DLD1 (cell line): ENCODE results near the gene KIAA0513.

ENCODE experiments used
- in situ Hi-C: cut with HindIII; loops from 2 replicates; pipeline ENCODE4 v1.10.0; 2017; ENCODE audit warnings: low sequenced_read_pairs

KIAA0513 gene

DNA sequence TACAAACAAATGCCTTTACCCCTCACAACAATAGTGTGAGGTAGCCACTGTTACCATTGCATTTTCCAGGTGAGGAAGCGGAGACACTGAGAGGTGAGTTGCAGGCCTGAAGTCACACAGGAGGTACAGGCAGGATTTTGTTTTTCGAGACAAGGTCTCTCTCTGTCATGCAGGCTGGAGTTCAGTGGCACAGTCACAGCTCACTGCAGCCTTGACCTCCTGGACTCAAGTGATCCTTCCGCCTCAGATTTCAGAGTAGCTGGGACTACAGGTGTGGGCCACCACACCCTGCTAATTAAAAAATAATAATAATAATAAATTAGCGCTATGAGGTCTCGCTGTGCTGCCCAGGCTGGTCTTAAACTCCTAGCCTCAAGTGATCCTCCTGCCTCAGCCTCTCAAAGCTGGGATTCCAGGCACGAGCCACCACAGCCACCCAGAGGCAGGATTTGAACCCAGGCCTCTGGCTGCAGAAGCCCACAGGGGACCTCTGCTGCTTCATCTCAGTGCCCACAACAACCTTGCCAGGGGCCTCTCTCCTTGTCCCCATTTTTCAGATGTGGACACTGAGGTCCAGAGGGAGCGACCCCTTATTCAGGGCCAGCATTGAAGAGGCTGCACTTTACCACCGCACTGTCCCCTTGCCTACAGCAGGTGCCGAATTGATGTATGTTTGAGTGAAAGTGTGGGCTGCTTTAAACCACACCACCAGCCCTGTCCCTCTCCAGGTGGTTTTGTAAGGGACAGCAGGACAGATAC is 100.7 kb downstream of the KIAA0513 start:
- in situ Hi-C loops = no loop called here

DNA sequence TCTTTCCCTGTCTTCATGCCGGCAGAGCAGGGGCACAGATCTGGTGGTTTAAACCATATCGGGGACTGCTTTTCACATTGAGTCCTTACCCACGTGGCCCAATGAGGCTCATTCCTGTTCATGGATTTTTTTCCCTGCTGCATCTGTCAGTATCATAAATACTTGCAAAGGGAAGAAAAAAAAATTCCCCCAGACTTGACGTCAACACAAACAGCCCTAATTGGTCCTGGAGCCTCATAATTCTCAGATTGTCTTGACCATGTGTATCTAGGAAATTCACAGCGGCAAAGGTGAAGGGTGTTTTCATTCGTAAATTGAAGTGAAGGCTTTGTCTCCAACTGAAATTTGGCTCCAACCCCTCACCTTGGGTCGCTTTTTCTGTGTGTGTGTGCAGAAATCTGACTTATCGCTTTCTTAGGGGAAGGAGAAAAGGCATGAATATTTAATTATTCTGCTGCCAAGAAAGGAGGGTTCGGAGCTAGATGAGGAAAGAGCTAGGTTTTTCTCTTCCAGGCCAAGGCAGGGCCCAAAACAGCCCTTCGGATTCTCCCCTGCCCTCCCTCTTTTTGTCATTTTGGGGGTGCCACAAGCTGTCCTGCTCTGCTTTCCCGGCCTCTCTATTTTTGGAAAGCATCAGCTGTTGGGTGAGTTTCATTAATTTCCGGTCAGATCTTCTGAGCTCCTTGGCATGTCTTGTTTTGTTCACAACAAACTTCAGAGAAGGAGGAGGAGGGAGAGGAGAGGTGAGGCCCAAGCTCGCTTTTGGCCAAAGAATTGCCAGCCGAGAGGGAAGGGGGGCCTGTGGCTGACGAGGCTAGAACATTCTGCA is 102.5 kb downstream of the KIAA0513 start:
- in situ Hi-C loops = no loop called here

DNA sequence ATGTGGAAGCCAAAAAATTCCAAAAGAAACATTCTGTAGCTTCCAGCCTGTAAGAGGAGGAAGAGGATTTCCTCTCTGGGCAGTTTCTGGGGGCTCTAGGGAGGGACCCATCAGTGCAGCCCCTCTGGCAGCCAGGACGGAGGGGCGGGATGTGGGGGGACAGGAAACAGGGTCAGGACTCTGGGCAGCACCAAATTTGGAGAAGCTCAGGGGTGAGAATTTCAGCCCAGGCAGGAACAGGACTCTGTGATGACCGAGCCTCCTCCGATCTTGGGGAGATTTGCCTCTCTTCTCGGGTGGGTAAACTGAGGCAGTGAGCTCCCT is 103.1 kb downstream of the KIAA0513 start:
- in situ Hi-C loops = no loop called here

DNA sequence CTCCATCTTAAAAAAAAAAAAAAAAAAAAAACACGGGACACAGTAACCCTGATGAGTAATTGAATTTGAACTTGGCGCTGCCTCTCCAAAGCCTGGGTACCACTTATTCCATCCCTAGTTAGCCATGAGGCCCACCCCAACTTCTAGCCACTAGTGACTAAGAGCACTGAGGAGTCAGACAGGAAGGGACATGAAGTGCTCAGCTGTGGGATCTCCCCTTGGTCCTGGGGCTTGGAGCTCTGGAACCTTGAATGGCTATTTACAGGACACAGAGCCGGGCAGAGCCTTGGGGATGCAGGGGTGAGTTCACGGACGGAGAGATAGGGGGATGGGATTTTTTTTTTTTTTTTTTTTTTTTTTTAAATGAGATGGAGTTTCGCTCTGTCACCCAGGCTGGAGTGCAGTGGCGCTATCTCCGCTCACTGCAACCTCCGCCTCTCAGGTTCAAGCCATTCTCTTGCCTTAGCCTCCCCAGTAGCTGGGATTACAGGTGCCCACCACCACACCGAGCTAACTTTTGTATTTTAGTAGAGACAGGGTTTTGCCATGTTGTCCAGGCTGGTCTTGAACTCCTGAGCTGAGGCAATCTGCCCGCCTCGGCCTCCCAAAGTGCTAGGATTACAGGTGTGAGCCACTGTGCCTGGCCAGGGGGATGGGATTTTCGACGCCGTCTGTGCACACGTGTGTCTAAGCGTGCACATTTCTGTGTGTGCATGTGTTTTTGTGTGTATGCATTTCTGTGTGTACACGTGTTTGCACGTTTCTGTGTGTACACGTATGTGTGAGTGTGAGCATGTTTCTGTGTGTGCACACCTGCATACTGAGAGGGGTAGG is 105.1 kb downstream of the KIAA0513 start:
- in situ Hi-C loops = no loop called here

DNA sequence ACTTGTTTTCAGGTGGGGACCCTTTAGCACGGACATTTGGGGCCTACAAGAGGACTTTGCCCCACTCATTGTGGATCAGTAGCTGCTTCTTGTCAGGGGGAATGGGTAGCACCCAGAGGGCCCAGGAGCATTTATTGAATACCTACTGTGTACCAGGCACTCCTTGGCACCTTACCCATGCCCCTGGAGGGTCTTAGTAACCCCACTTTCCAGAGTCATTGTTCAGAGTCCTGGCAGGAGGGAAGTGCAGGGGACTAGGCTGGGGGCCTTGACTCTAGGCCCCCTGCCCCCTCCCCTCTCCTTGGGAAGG is 105.7 kb downstream of the KIAA0513 start:
- in situ Hi-C loops = no loop called here

DNA sequence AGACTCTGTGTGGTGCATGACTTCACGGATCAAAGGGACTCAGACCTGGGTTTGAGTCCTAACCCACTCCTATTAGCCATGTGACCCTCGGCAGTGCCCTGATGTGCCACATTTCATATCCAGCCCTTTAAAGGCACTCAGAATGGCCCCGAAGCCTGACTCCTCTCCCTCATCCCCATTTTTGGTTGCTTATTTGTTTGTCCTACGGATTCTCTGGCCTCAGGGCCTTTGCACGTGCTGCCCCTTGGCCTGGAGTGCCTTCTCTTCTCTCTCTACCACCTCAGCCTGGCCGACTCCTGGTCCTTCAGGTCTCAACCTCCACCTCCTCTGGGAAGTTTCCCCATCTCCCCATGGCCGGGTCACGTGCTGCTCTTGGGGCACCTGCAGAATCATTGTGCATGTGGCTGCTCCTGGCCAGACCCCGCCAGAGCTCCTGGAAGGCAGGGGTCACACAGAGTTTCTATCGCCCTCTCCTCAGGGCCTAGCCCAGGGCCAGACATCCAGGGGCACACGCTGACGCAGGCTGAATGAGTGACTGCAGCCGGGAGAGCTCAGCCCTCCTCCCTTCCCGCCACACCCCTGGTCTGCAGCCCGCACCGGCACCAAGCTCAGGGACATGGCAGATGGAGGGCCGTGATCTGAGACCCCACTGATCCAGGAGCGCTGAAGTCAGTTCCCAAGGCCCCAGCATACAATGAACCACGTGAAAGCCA is 106.6 kb downstream of the KIAA0513 start:
- in situ Hi-C loops = no loop called here

DNA sequence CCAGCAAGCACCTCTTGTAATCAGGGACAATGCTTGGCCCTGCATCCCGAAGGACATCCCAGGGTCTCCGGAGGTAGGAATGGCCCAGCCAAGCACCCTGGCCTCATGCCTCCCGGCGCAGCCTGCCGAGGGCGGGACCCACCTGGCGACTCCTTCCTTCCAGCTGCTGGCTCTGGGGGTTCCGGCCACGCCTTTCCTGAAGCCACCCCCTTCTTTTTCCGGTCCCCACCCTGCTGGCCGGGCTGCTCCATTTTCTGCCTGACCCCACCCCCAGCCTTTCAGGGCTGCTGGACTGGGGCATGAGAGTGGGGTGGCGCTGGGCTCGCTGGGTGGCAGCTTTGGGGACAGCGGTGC is 107.2 kb downstream of the KIAA0513 start:
- in situ Hi-C loops = no loop called here

DNA sequence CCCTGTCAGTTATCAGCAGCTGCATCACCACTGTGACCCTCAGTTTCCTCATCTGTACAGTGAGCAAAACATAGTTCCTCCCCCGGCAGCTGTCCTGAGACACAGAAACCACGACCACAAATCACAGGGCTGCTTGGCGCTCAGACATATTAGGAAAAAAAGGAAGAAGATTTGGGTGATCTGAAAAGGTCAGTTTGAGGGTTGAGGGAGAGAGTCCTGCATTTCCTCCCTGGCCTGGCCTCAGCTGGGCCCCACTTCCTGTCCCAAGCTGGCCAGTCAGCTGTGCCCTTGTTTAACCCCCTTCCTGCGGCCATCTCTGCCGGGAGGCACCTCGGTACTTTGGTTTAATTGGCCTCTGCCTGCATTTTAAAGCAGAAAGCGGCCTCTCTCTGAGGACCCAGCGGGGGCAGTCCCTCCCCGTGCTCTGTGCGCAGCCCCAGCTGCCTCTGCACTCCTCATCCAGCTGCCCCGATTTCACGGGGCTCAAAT is 108.7 kb downstream of the KIAA0513 start:
- in situ Hi-C loops = no loop called here

DNA sequence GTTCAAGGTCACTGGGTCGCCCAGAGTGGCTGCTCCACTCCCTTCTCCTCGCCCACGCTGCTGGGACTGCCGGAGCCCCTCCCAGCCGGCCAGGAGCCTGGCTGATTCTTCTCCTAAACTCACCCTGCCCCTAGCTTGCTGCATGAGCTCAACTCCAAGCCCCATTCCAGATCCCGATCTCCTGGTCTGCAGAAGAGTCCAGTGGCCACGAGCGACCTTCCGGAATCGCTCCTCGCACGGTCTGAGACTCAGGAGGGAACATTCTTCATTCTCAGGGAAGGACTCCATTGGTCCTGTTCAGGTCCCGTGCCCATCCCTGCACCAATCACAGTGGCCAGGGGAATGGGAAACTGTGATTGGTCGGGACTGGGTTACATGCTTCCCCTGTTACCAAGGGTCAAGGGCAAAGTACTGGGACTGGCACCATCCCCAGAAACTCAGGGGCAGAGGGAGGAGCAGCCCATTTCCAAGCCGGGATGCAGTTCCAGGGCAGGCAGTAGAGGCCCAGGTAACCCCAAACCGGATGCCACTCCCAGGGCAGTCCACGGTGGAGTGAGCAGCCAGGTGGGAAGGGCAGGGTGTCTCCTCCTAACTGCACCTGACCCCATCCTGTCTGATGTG is 109.2 kb downstream of the KIAA0513 start:
- in situ Hi-C loops = no loop called here

DNA sequence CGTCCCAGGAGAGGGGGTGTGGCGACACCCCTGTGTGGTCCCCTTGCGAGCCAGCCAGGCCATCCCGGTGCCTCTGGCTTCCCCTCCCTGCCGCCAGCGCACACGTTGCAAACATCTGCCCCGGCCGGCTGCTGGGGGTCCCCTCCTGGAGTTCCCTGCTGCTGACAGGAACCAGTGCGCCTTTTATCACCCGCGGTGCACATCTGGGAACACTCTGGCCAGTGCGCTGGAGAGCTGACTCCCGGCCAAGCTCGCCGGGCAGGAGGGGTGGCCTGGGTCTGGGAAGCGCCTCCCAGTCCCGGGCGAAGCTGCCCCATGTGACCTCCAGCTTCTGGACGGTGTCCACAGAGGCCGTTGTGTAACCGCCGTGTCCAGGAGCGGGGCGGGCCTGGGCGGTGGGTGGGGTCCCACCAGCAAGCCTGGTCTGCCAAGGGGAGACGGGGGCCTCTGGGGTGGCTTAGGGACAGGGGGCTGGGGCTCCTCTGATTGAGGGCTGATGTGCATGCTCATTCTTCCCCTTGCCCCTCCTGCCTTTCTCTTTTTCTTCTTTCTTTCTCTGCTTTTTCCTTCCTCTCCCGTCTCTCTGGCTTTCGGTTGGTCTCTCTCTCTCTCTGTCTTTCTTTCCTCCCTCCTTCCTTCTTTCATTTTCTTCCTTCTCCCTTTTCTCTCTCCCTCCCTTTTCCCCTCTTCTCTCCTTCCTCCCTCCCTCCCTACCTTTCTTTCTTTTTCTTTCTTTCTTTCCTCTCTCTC is 109.9 kb downstream of the KIAA0513 start:
- in situ Hi-C loops = no loop called here

DNA sequence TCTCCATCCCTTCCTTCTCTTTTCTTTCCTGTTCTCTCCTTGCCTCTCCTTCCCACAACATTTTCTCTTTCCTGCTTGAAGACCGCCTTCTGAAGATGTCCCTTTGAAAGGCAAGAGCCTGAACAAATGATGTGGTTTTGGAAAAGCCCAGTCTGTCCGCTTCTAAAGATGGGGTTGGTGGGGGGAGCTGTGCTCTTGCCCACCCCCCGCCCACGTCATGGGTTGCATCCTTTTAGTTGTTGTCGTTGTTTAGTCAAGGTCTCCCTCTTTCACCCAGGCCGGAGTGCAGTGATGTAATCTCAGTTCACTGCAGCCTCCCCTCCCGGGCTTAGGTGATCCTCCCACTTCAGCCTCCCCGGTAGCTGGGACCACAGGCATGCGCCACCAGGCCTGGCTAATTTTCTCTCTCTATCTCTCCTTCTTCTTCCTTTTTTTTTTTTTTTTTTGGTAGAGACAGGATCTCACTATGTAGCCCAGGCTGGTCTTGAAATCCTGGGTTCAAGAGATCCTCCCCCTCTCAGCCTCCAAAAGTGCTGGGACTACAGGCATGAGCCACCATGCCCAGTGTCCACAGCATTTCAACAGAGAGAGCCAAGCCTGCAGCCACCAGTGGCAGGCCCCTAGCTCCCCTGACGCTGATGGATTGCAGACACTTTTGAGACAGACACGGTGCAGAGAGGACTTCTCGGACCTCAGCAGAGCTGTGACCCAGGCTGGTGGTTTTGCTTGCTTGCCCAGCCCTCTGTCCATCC is 110.7 kb downstream of the KIAA0513 start:
- in situ Hi-C loops = no loop called here

DNA sequence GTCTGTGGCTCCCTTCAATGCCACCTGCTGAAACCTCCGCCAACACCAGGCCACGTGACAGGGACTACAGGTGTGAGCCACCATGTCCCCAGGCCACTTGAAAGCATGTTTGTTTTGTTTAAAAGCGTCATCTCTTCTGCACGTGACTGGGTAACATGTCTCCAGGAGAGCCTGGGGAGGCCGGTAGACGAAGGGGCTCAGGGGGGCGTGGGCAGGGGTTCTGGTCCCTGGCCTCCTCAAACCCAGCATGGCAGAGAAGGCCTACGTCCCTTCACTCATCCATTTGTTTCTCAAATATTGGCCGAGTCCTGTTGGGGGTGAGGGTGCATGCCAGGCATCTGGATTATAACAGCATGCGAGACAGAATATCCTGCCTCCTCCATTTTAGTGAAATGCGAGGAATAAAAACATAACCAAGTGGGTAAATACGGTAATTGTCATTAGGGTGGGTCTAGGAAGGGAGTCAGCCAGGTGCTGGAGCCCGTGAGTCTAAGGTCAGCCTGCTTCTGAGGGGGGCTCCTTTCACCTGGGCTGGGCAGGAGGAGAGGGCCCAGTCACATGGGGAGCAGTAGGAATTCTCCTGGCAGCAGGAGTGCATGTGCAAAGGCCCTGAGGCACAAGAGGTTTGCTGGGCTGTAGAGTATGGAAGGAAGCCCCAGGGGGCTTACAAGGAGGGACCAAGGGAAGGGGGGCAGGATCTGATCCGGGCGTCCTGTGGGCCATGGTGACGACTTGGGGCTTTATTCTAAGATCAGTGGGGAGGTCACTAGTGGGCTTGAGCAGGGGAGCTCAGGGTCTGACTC is 111.4 kb downstream of the KIAA0513 start:
- in situ Hi-C loops = no loop called here

DNA sequence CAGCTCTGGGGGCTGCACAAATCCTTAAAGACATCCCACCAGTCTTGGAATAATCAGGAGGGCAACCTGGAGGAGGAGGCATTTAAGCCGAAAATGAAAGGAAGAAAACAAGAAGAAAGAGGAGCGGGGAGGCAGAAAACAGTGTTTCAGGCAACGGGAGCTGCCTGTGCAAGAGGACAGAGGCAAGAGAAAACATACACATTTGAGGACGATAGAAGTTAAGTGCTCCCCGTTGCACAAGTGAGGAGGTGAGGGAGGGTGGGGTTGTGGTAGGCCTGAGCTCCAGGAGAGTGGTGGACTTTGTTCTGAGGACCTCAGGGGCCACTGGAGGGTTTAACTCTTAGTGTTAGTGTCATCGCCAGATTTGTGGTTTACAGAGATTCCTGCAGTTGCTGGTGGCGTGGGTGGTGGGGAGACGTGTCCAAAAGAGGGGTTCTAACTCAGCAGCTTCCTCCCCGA is 112.3 kb downstream of the KIAA0513 start:
- in situ Hi-C loops = no loop called here

DNA sequence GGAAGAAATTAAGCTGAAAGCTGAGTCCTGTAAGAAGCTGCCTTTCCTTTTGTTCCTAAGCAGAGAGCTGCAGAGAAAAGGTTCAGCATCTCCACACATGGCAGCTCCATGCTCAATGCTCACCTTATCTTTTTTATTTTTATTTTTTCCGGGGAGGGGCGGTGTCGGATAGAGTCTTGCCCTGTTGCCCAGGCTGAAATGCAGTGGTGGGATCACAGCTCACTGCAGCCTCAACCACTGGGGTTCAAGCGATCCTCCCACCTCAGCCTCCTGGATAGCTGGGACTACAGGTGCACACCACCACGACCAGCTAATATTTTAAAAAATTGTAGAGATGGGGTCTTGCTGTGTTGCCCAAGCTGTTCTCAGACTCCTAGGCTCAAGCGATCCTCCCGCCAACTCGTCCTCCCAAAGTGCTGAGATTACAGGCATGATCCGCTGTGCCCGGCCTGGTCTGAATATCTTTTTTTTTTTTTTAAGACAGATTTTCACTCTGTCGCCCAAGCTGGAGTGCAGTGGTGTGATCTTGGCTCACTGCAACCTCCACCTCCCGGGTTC is 112.9 kb downstream of the KIAA0513 start:
- in situ Hi-C loops = no loop called here

DNA sequence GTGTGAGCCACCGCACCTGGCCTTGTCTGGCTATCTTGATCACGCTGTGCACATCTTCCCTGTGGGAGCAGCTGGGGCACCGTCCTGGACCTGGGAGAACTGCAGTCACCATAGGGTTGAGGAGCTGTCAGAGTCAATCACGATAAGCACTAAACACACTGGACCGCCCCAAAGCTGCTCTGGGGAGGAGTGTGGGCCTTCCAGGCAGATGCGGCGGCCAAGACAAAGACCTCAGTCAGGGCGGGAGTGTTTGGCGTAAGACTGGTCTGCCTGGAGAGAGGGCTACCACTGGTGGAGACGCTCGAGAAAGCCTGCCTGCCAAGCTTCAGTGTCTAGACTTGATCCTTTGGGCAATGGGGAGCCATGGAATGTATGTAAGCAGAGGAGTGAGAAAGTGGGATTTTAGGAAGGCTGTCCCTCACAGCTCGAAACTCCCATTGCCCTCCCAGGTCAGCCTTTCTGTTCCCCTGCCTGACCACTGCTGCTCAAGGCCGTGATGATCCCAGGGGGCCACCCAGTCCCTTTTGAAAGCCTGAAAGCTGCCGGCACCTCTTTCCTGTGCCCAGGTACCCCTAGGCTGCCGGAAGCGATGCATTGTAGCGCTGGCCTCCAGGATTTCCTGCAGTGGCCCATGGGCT is 114.0 kb downstream of the KIAA0513 start:
- in situ Hi-C loops = no loop called here

DNA sequence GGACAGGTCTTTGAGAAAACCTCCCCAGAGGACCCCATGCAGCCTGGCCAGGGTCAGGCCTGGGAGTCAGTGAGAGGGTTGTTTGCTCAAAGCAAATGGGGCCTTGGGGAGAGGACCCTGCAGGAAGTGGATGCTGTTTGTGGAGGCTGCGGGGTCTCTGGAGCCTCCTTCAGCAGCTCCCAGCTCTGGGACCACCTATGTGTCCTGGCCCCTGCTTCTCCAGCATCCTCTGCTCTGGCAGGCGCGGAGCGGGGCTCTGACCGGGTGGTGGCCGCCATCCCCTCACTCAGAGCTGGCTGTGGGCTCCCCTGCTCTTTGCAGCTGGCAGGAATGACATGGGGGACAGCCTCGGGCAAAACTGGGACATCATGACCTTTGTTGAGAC is 114.5 kb downstream of the KIAA0513 start:
- in situ Hi-C loops = no loop called here

DNA sequence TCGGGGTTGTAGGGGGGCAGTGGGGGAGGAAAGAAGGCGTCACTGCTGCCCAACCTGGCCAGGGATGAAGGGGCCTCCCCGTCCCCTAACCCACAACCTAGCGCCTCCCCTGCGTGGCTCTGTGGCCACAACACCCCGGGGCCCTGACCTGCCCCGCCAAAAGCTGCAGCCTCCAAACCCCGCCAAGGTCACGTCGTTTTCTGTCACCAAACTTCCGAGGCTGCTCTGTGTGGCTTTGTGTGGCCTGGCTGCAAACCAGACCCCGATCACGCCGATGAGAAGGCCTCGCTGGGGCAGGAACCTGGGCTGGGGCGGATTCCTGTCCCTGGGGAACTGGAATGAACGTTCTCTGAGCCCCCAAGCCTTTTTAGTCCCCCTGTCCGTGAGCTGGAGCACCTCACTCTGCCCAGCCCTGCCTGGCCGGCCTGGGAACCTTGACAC is 115.2 kb downstream of the KIAA0513 start:
- in situ Hi-C loops = no loop called here
